ENCODE results near the gene RBX1.

RBX1 gene

DNA sequence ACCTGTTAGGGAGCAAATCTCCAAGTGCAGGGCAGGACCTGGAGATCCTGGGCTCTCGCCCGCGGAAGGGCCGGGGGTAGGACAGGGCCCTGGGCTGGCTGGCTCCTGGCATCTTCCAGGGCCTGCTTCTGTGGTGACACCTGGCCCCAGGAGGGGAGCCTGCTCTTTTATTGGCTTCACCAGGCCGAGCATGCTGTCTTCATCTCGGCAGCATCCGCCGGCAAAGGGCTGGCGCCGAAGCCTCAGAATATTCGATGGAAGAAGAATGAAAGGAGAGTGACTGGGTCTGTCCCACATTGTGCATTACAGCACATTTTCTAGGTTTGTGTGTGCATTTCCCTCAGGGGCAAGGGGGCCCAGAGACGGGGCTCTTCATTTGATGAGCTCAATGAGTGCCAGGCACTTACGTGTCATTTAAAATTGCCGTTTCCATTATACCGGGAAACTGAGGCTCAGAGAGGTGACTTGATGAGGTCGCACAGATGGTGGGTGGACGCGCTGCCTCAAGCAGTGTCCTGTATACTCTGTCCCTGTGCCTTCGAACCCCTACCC lies 70.0 kb downstream of the RBX1 start:
- peak overlapping the region; percentile 63 for H3K4me3 ChIP-seq (ENCODE audit: low read depth, low read length)
- DNase-seq (ENCODE audit: low read depth) = no peak
- TF ChIP-seq, protein P1, sequence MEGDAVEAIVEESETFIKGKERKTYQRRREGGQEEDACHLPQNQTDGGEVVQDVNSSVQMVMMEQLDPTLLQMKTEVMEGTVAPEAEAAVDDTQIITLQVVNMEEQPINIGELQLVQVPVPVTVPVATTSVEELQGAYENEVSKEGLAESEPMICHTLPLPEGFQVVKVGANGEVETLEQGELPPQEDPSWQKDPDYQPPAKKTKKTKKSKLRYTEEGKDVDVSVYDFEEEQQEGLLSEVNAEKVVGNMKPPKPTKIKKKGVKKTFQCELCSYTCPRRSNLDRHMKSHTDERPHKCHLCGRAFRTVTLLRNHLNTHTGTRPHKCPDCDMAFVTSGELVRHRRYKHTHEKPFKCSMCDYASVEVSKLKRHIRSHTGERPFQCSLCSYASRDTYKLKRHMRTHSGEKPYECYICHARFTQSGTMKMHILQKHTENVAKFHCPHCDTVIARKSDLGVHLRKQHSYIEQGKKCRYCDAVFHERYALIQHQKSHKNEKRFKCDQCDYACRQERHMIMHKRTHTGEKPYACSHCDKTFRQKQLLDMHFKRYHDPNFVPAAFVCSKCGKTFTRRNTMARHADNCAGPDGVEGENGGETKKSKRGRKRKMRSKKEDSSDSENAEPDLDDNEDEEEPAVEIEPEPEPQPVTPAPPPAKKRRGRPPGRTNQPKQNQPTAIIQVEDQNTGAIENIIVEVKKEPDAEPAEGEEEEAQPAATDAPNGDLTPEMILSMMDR (IDR thresholded peaks at IDR 0.05; ENCODE audit: low read depth, low read length, missing control alignments) = no peak

DNA sequence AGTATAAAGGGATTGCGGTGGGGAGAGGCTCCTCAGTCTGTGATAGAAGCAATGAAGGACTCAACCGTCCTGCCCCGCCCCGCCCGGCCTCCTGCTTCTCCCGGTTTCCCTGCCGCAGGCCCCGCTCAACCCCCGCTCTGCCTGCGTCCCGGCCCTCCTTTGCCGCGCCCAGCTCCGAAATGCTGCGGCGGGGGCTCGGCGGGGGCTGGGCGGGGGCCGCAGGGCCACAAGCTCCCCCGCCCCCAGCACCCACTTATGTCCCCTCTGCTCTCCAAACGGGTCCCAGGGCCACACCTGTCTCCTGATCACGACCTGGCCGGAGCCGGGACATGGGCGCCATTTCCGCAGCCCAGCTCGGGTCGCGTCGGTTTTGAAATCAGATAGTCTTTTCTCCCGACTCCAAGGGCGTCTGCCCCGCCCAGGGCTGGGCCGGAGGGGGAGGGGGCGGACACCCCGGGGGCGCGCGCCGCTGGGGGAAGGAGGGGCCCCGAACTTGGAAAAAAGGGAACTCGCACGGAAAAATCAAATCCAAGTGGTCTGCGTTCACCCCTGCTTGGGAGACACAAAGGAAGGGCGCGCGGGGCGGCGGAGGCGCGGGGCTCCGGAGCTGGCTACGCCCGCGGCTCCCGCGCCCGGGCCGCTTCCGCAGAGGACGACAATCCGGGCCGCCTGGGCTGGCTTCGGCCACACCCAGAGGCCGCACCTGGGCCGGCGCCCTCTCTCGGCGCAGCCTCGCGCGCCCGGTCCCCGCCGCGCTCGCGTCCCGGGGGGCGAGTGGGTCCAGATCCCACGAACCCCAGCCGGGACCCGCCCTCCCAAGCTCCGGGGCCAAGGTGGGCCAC lies 70.7 kb downstream of the RBX1 start:
- TF ChIP-seq, protein P1 (IDR thresholded peaks at IDR 0.05; ENCODE audit: low read depth, low read length, missing control alignments) = peak; percentile 21
- peak overlapping the region; percentile 63 for H3K4me3 ChIP-seq (ENCODE audit: low read depth, low read length)
- no peak for DNase-seq (ENCODE audit: low read depth)

DNA sequence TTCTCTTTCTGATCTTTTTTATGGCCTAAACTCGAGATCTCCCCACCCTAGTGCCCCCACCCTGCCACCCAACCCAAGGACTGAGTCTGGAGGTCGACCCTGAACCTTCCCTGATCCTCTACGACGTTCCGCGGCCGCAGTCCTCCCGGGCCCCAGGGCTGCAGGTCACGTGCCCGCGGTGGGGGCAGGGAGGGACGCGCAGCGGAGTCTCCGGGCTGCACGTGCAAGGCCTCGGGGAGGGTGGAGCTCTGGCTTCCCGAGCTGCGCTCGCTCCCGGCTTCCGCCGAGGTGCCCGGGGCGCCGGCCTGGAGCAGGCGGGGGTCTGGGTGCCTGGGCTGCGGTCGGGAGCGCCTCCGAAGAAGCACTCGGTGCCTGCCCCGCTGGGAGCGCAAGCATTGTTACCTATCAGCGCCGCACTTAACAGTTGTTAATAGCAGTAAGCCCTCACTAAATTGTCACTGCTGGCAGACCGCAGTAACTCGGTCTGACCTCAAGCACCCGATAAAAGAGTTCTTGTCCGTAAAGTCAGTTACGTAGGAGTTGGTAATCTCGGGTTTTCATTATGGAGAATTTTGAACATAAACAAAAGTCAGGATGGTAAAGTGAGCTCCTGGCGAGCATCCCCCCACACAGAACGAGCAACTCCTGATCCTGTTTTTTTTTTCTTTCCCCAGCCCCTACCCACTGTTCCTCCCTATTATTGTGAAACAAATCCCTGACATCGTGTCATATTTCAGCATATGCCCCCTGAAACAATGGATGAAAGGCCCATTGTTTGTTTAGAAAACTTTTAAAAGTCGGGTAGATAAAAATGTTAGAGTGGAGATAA lies 71.5 kb downstream of the RBX1 start:
- peak; percentile 39 for DNase-seq (ENCODE audit: low read depth)
- H3K4me3 ChIP-seq (ENCODE audit: low read depth, low read length) = peak overlapping the region; percentile 63
- TF ChIP-seq, protein P1 (IDR thresholded peaks at IDR 0.05; ENCODE audit: low read depth, low read length, missing control alignments) = no peak
